H1 (cell line): ENCODE data around the gene ACTG1. TPM values are rescaled to one million over a fixed set of nuclear protein-coding genes. Genes with fewer than 3 reads are reported as not detected.

ENCODE experiments used
- CBX5 ChIP-seq: fragments of 300-800, 300-1000 bp; sonication (generic); IDR thresholded peaks from 2 replicates; pipeline ENCODE4 v1.7.1; 2016; ENCODE audit warnings: antibody characterized with exemption, low read length, low read depth
- HDAC2 ChIP-seq, 2 experiments: fragments of 300-600 bp in 1 of 2; sonication (generic) in 1 of 2; IDR thresholded peaks; 2 replicates each; pipeline ENCODE4 v1.6.1; 2011 to 2012; ENCODE audit warnings: low read depth in 2 of 2, low read length in 2 of 2, mild to moderate bottlenecking in 2 of 2, moderate library complexity in 2 of 2, borderline replicate concordance in 1 of 2, inconsistent platforms in 1 of 2
- MAFK ChIP-seq: IDR thresholded peaks from 2 replicates; pipeline ENCODE4 v1.6.1; 2012; ENCODE audit warnings: low read depth, mild to moderate bottlenecking, improper control_type of control experiment, low read length
- POLR2AphosphoS5 ChIP-seq: IDR thresholded peaks from 2 replicates; pipeline ENCODE4 v1.6.1; 2011; ENCODE audit warnings: low read depth, low read length
- SIN3A ChIP-seq, 2 experiments: IDR thresholded peaks in 1 of 2; conservative IDR thresholded peaks in 1 of 2; 2 replicates each; pipeline ENCODE4 v1.6.1; 2011 to 2012; ENCODE audit warnings: low read length in 2 of 2, improper control_type of control experiment in 1 of 2, low read depth in 1 of 2, mild to moderate bottlenecking in 1 of 2
- polyA plus RNA-seq, 7 experiments: library from polyadenylated mRNA; depleted of rRNA in 3 of 7; stranded (reverse) in 5 of 7; unstranded in 2 of 7; fragments of >200 nt in 5 of 7; fragments of 200-250 nt in 2 of 7; gene quantifications; 1 replicate in 5 of 7; 2 replicates in 1 of 7; 4 replicates in 1 of 7; pipeline versions ENCODE4 v1.2.1 to v1.2.3, GENCODE V29; 2011 to 2013; ENCODE audit warnings: missing spikeins in 2 of 7, mixed read lengths in 2 of 7
- total RNA-seq: library from RNA; stranded (reverse); fragmentation: NEBNext Ultra II Directional; extraction: Animal tissue kit (Norgen Biotek cat#: 25700); gene quantifications from 2 replicates; pipeline ENCODE4 v1.2.1, GENCODE V29; 2021
- TF ChIP-seq, protein P1 (sequence below): fragments of 300-600 bp; sonication (generic); IDR thresholded peaks from 2 replicates; pipeline ENCODE4 v1.7.1; 2012; ENCODE audit warnings: low read length, moderate library complexity, mild to moderate bottlenecking, inconsistent platforms; ENCODE audit not compliant: insufficient replicate concordance
- TF ChIP-seq, protein P2 (sequence below): IDR thresholded peaks from 2 replicates; pipeline ENCODE4 v1.6.1; 2012; ENCODE audit warnings: inconsistent platforms

ACTG1 gene
- total and polyA plus RNA-seq, 2 of the 8 experiments (the other 6 are each of a cell fraction or from before 2014, with no cell fraction given) = 3,535 to 5,010 TPM

DNA sequence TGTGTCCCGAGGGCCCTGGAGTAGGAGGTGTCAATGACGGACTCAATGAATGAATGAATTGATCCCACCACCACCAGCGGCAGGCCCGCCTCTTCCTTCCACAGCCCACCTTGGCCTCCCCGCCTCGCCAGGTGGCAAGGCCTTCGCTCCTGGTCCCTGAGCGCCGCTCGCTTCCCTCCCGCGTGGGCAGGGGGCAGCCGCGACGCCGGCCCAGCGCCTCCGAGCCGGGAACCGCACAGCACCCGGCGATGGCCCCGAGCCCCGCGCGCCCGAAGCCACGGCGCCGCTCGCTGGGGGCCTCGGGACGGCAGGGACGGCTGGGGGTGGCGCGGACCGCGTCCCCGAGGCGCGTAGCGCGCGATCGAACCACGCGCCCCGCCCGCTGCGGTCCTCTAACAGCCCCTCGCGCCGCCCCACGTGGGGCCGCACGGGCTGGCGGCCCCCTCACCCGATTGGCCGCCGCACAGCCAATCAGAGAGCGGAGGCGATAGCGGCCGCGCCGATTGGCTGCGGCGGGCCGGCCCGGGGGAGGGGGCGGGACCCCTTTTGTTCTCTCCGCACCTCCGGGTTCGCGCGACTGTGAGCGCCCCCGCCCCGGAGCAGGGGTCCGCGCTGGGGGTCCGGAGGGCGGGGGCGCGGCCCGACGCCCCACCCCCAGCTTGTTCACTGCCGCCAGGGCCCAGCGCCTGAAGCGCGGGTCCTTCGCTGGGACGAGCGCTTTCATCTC is 31.4 kb downstream of the ACTG1 start (continued):
- TF ChIP-seq, protein P1, sequence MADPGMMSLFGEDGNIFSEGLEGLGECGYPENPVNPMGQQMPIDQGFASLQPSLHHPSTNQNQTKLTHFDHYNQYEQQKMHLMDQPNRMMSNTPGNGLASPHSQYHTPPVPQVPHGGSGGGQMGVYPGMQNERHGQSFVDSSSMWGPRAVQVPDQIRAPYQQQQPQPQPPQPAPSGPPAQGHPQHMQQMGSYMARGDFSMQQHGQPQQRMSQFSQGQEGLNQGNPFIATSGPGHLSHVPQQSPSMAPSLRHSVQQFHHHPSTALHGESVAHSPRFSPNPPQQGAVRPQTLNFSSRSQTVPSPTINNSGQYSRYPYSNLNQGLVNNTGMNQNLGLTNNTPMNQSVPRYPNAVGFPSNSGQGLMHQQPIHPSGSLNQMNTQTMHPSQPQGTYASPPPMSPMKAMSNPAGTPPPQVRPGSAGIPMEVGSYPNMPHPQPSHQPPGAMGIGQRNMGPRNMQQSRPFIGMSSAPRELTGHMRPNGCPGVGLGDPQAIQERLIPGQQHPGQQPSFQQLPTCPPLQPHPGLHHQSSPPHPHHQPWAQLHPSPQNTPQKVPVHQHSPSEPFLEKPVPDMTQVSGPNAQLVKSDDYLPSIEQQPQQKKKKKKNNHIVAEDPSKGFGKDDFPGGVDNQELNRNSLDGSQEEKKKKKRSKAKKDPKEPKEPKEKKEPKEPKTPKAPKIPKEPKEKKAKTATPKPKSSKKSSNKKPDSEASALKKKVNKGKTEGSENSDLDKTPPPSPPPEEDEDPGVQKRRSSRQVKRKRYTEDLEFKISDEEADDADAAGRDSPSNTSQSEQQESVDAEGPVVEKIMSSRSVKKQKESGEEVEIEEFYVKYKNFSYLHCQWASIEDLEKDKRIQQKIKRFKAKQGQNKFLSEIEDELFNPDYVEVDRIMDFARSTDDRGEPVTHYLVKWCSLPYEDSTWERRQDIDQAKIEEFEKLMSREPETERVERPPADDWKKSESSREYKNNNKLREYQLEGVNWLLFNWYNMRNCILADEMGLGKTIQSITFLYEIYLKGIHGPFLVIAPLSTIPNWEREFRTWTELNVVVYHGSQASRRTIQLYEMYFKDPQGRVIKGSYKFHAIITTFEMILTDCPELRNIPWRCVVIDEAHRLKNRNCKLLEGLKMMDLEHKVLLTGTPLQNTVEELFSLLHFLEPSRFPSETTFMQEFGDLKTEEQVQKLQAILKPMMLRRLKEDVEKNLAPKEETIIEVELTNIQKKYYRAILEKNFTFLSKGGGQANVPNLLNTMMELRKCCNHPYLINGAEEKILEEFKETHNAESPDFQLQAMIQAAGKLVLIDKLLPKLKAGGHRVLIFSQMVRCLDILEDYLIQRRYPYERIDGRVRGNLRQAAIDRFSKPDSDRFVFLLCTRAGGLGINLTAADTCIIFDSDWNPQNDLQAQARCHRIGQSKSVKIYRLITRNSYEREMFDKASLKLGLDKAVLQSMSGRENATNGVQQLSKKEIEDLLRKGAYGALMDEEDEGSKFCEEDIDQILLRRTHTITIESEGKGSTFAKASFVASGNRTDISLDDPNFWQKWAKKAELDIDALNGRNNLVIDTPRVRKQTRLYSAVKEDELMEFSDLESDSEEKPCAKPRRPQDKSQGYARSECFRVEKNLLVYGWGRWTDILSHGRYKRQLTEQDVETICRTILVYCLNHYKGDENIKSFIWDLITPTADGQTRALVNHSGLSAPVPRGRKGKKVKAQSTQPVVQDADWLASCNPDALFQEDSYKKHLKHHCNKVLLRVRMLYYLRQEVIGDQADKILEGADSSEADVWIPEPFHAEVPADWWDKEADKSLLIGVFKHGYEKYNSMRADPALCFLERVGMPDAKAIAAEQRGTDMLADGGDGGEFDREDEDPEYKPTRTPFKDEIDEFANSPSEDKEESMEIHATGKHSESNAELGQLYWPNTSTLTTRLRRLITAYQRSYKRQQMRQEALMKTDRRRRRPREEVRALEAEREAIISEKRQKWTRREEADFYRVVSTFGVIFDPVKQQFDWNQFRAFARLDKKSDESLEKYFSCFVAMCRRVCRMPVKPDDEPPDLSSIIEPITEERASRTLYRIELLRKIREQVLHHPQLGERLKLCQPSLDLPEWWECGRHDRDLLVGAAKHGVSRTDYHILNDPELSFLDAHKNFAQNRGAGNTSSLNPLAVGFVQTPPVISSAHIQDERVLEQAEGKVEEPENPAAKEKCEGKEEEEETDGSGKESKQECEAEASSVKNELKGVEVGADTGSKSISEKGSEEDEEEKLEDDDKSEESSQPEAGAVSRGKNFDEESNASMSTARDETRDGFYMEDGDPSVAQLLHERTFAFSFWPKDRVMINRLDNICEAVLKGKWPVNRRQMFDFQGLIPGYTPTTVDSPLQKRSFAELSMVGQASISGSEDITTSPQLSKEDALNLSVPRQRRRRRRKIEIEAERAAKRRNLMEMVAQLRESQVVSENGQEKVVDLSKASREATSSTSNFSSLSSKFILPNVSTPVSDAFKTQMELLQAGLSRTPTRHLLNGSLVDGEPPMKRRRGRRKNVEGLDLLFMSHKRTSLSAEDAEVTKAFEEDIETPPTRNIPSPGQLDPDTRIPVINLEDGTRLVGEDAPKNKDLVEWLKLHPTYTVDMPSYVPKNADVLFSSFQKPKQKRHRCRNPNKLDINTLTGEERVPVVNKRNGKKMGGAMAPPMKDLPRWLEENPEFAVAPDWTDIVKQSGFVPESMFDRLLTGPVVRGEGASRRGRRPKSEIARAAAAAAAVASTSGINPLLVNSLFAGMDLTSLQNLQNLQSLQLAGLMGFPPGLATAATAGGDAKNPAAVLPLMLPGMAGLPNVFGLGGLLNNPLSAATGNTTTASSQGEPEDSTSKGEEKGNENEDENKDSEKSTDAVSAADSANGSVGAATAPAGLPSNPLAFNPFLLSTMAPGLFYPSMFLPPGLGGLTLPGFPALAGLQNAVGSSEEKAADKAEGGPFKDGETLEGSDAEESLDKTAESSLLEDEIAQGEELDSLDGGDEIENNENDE = no peak
- TF ChIP-seq SIN3A (conservative IDR thresholded peaks at IDR 0.05 in 1 of 2, IDR thresholded peaks at IDR 0.05 in 1 of 2; ENCODE audit: low read depth in 1 of 2, low read length in 2 of 2) = no peak
- no peak for TF ChIP-seq POLR2AphosphoS5
- no peak for TF ChIP-seq HDAC2 (IDR thresholded peaks at IDR 0.05; ENCODE audit: borderline replicate concordance in 1 of 2, low read depth in 2 of 2, low read length in 2 of 2)
- TF ChIP-seq, protein P2, sequence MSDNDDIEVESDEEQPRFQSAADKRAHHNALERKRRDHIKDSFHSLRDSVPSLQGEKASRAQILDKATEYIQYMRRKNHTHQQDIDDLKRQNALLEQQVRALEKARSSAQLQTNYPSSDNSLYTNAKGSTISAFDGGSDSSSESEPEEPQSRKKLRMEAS = peak; percentile 96
- no peak for TF ChIP-seq CBX5
- no peak for TF ChIP-seq MAFK
